Measurements from ENCODE around the gene STK32B. TPM values are rescaled to one million over a fixed set of nuclear protein-coding genes. Genes with fewer than 3 reads are reported as not detected.
"Not testable (repeated sequence)": the region's sequence is repeated elsewhere in the genome, so short reads cannot be mapped to it uniquely, and the experiment has no call there.

Gene STK32B
- total RNA-seq, 1 donor from 2014 or later, result not detected

DNA sequence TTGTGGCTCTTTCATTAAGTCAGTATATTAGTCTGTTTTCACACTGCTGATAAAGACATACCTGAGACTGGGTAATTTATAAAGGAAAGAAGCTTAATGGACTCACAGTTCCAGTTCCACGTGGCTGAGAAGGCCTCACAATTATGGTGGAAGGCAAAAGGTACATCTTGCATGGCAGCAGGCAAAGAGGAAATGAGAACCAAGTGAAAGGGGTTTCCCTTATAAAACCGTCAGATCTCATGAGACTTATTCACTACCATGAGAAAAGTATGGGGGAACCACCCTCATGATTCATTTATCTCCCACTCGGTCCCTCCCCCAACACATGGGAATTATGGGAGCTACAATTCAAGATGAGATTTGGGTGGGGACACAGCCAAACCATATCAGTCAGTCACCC is 15.7 kb downstream of the STK32B start:
- intact Hi-C loops (cut with micrococcal nuclease), result not testable (repeated sequence)

GRCh38 chr4:5067908-5068307 is 16.6 kb downstream of the STK32B start:
- intact Hi-C loops (cut with micrococcal nuclease), result no loop called here

- intact Hi-C loops (cut with micrococcal nuclease), result no loop called here
Measured at GRCh38 chr4:5069901-5070300, 18.6 kb downstream of the STK32B start.

GRCh38 chr4:5072948-5073347 is 21.7 kb downstream of the STK32B start:
- intact Hi-C loops (cut with micrococcal nuclease), result no loop called here

GRCh38 chr4:5078009-5078408 is 26.7 kb downstream of the STK32B start:
- intact Hi-C loops (cut with micrococcal nuclease), result no loop called here

DNA sequence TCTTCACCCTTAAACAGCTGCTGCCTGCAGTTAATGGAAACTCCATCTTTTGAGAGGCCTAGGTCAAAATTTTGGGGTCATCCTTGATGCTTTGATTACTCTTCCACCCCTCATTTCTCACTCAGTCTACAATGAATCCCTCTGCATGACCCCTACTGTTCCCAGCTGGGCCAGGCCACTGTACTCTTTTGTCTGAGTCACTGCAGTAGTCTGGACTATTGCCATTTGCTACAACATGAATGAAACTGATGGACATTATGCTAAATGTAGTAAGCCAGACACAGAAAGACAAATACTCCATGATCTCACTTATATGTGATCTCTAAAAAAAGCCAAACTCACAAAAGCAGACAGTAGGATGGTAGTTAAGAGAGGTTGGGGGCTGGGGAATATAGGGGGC is 28.3 kb downstream of the STK32B start:
- intact Hi-C loops (cut with micrococcal nuclease), result no loop called here

DNA sequence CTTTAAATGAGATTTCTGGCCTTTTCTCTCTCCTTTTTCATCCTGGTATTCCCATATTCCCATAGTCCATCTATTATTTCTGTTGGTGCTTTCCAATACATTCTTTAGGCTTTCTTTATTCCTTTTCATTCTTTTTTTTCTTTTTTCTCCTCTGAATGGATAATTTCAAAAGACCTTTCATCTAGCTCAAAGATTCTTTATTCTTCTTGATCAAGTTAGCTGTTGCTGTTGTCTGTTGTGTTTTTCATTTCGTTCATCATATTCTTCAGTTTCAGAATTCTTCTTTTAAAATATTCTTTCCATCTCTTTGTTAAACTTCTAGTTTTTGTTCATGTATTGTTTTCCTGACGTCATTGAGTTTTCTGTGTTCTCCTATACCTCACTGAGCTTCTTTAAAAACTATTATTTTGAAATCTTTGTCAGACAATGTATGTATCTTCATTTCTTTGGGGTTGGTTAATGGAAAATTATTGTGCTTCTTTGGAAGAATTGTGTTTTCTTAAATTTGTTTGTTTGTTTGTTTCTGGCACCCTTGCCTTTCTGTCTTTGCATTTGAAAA is 30.2 kb downstream of the STK32B start:
- intact Hi-C loops (cut with micrococcal nuclease), result no loop called here

DNA sequence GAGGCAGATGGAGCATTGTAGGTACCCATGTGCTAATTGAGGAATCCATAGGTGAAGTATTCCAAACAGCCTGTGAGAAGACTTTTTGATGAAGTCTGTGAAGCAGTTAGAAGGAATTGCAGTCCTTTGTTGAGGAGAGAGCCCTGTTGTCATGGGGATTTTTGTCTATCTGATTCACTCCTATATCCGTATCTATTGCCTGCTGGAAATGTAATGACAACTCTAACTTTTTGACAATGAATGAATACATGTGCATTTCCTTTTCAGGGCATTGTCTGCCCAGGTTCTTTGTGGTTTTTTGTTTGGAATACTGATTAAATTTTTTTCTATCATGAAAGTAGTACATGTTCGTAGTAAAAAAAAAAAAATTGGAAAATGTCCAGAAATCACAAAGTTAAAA is 31.1 kb downstream of the STK32B start:
- intact Hi-C loops (cut with micrococcal nuclease), result no loop called here

DNA sequence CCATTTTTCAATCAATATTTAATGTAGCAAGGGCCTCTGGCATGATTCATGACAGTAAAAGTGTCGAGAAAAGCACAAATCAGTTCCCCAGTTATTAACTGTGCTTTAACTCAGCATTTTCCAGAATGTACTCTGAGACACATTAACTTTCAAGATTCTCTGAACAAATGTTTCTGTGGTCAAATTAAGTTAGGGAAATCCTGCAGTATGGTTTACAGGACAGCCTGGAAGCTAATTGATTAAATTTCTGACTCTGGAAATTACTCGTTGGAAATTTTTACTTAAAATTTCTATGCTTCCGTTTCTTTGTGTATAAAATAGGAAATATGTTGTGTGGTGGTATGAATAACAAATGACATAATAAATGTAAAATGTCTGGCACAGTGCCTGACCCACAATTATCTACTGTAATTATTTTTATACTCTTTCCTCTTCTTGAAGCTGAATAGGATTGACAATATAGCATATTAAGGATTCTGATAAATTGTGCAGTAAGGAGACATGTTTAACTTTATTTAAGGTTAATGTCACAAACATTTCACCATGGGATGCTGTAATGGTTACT is 33.7 kb downstream of the STK32B start:
- intact Hi-C loops (cut with micrococcal nuclease), result no loop called here

GRCh38 chr4:5086535-5086934 is 35.3 kb downstream of the STK32B start:
- intact Hi-C loops (cut with micrococcal nuclease), result no loop called here

DNA sequence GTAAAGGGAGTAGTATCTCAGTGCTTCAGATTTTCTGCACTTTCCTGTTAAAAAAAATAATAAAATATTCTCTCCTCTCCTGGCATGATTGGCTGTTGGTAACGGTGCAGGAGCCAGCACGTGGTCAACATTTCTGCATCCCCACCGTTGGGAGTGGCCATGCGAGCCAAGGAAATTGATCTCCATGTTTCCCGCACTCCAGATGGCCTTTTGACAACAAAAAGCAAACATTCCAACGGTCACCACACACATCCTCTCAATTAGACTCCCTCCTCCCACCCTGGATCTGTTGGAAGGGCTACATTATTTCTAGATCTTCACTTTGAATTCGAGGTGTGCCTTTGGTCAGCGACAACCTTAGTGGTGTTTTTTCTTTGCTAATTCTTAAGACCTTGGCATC is 45.0 kb downstream of the STK32B start:
- intact Hi-C loops (cut with micrococcal nuclease), result no loop called here

GRCh38 chr4:5098176-5098575 is 46.9 kb downstream of the STK32B start:
- intact Hi-C loops (cut with micrococcal nuclease), result no loop called here

DNA sequence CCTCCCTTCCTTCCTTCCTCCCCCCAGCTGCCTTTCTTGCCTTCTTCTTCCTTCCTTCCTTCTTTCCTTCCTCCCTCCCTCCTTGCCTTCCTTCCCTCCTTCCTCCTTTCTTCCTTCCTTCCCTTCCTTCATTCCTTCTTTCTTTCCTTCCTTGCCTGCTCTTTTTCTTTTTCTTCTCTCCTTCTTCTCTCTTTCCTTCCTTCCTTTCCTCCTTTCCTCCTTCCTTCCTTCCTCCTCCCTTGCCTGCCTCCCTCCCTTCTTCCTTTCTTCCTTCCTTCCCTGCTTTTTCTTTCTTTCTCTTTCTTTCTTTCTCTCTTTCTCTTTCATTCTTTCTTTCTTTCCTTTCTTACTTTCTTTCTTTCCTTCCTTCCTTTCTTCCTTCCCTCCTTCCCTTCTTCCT is 49.1 kb downstream of the STK32B start:
- intact Hi-C loops (cut with micrococcal nuclease), result no loop called here

DNA sequence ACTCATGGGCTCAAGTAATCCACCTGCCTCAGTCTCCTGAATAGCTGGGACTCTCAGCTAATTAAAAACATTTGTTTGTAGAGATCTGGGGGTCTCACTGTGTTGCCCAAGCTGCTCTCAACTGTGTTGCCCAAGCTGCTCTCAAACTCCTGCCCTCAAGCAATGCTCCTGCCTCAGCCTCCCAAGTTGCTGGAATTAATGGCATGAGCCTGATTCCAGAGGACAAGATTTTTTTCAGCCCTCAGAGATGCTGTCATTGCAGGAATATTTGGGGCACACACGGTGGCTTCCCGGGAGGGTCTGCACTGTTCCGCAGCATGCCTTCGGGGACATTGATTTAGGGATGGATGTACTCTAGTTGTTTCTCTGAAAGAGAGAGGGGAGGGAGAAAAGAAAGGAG is 49.7 kb downstream of the STK32B start:
- intact Hi-C loops (cut with micrococcal nuclease), result no loop called here

DNA sequence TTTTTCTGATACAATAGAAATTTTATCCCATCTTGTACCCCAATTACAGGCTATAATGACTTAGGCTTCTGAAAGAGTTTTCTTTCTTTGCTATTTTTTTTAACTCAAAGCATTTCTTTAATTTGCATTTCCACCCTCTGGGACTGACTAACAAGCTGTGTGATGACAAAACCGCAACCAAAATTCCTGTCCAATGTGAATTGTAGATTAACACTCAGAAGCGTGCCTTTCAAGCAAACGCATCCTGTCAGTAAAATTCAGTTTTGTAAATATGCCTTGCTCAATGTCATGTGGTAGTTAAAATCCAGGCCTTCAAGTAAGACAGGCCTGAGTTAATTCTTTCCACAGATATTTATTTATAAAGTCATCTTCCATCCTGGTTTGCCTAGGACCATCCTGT is 50.3 kb downstream of the STK32B start:
- intact Hi-C loops (cut with micrococcal nuclease), result no loop called here

DNA sequence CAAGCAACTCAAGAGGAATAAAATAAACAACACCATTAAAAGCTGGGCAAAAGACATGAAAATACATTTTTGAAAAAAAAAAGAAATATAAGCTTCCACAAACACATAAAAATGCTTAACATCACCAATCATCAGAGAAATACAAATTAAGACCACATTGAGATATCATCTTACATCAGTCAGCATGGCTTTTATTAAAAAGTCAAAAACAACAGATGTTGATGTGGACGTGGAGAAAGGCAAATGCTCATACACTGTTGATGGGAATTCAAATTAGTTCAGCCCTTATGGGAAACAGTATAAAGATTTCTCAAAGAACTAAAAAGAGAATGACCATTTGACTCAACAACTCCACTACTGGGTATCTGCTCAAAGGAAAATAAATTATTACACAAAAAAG is 59.6 kb downstream of the STK32B start:
- intact Hi-C loops (cut with micrococcal nuclease), result no loop called here

GRCh38 chr4:5112333-5113095 is 61.2 kb downstream of the STK32B start:
- intact Hi-C loops (cut with micrococcal nuclease), result no loop called here

DNA sequence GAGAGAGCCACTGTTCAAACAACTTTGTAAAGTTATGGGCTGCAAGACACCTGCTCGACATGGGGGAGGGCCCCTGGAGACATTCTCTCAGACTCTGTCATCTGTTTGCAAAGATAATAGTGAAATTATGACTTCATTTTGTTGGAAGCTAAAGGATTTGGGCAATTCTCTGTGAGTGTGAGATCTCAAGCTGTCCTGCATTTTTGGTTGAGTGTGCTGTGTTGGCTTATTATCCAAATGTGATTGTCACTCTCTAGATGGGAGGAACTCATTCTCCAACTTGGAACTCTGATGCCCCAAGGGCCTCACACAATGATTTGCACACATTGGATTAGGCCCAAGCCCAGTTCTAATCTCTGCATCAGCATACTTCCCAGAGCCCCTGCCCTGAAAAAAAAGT is 63.7 kb downstream of the STK32B start:
- intact Hi-C loops (cut with micrococcal nuclease), result no loop called here

DNA sequence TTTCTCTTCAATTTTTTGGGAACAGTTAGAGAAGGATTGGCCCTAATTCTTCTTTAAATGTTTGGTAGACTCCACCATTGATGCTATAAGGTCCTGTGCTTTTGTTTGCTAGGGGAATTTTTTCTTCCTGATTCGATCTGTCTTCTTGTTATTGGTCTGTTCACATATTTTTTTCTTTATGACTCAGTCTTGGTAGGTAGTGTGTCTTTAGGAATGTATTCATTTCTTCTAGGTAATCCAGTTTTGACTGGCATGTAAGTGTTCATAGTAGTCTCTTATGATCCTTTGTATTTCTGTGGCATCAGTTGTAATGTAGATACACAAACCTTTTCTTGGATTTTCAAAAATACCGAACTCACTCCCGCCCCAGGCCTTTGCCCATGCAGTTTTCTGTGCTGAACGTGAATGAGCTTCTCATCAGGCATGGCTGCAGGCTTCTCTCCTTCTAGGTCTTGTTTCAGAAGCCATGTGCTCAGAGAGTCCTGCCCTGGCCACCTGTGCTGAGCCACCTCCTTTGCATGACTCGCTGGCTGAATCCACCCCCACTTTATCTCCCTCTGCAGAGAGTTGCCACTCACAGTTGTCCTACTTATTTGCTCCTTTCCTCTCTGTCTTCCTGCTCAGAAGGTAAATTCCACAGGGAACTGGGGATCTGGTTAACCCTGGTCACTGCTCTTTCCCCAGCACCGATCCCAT is 67.0 kb downstream of the STK32B start:
- intact Hi-C loops (cut with micrococcal nuclease), result no loop called here

GRCh38 chr4:5118994-5119835 is 67.9 kb downstream of the STK32B start:
- intact Hi-C loops (cut with micrococcal nuclease), result no loop called here

- intact Hi-C loops (cut with micrococcal nuclease), result no loop called here
Measured at GRCh38 chr4:5120067-5120466, 68.8 kb downstream of the STK32B start.

- intact Hi-C loops (cut with micrococcal nuclease), result no loop called here
Measured at GRCh38 chr4:5120468-5120867, 69.2 kb downstream of the STK32B start.

All from T-helper 2 cell treated with Interferon-gamma antibody and Interleukin-4, amounts not matched to agents 100 ng/mL and 5 ng/mL, for 36 hours (primary cell).